CMK (cell line): Measurements from ENCODE around the gene PPP1R27.

Experiments used
- DNase-seq: peaks from one replicate; pipeline ENCODE4 v3.0.0-alpha.2; 2010; ENCODE audit warnings: low read depth

PPP1R27 gene

DNA sequence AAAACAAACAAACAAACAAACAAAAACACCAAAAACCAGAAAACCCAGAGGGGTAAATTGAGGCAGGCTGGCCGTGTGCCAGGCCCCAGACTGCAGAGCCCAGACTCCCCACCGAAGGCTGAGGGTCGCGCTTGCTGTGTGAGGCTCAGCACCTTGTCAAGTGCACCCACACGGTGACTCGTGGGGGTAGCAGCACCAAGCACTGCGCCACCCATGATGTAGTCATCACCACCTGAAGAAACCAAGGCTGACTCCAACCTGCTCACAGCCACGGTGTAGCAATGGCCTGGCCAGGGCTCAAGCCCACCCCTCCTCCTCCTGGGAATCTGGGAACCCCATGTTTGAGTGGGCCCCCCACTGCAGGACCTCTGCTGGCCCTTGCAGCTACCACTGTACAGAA, 13.7 kb downstream of the PPP1R27 start:
- DNase-seq: no peak

DNA sequence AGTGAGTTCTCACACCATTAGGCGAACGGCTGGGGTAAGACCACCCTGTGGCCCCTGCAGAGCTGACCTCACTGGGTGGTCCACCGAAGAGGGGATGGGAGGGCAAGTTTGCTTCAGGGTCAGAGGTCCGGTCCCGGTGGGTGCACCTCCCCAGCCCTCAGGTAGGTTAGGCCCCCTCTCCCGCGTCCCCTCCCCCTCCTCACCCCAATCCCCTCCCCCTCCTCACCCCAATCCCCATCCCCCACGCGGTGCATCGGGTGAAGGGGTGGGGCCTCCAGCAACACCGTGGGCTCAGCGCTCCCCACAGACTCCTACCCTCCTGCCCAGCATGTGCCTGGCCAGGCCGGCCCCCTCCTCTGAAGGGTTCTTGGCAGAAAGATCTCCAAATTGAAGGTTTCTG, 15.1 kb downstream of the PPP1R27 start:
- no peak for DNase-seq

DNA sequence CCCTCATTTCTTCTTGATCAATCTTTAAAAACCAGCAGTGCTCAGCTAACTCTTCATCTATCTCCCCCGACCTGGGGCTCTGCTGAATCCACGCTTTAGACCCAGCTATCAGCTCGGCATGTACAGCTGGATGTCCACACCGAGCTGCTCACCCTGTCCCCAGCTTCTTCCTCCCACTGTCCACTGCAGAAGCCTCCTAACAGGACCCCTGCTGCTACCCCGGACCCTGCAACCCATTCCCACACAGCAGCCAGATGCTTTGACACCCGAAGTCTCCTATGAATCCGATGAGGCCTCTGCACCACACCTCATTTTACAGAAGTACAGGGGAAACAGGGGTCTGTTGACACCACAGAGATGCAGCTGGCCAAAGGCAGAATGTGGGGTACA, 17.1 kb downstream of the PPP1R27 start:
- no peak for DNase-seq

DNA sequence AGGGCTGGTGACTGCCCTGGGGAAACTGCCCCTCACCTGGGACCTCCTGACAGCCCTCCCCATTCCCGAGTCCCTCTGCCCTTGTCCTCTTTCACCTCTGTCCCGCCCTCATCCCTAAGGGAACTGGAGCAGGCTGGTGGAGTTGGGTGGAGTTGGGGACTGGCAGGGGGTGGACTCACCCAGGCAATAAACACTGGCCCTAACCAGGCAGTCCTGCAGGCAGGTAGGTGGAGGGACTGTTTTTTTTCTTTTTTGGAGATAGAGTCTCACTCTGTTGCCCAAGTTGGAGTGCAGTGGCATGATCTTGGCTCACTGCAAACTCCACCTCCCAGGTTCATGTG, 19.2 kb downstream of the PPP1R27 start:
- no peak for DNase-seq

DNA sequence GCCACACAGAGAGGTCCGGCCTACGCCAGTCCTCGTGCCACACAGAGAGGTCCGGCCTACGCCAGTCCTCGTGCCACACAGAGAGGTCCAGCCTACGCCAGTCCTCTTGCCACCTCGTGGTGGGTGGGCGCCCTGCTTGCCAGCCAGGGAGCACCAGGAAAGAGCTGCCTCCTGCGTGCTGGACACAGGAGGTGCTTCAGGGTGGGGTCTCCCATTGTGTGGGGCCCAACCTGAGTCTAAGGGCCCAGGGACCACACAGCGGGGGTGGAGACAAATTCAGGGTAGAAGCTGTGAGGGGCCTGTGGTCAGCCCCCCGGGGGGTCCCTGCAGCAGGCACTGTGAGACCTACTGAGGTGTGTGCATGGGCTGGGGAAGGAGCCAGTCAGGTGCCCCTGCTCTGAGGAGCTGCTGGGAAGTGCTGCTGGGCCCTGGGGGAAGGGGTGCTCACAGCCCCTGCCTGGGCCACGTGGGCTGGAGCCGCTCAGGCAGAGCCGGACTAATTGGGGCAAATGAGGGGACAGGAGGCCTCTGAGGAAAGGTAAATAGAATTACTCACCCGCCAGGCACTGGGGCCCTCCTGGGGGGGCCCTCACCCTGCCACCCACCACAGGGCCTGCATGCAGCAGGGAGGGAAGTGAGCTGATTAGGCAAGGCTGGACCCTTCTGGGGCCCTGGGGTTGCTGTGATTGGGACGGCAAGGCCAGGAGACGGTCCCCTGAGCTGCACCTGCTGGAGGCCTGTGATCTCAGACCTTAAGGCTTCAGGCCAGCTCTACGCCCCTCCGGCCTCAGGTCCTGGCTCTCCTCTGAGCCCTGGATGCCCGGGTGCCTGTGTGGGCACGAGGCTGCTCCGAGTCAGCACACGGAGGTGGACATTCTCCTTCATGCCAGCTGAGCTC, 19.9 kb downstream of the PPP1R27 start:
- DNase-seq: no peak

DNA sequence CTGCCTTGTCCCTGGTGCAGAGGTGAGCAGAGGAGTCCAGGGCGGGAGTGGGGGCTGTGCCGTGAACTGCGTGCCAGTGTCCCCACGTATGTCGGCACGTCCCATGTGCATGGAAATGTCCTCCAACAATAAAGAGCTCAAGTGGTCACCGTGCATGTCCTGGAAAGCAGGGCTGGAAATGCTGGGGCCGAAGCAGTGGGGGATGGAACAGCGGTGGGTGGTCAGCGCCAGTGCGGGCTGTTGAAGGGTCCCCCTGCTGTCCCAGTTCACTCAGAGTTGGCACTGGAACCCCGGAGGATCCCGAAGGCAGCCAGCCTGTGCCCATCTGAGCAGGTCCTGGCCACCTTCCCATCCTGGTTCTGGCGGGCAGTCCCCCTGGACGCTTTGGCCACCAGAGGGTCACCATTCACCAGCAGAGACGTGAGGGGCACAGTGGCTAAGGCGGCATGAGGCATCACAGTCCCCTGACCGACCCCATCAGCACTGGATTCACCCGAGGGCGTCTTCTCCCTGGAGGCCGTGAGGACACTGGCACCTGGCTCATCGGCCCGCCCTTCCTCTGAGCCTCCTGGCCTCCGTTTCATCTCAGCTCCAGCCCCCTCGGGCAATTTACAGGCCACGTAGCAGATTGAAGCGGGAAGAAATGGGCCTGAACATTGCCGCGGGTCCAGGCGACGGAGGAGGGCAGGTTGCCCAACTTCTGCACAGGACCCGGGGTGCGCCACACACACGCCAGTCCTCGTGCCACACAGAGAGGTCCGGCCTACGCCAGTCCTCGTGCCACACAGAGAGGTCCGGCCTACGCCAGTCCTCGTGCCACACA, 20.8 kb downstream of the PPP1R27 start:
- no peak for DNase-seq

DNA sequence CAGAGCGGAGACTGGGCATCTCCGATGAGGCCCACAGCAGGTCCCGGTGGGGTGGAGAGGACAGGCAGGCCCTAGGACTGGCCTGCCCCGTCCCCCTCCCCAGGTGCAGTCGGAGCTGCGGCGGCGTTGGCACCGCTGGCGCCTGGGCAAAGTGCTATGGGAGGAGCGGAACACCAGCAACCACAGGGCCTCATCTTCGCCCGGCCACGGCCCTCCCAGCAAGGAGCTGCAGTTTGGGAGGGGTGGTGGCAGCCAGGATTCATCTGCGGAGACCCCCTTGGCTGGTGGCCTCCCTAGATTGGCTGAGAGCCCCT, 21.5 kb downstream of the PPP1R27 start:
- DNase-seq: no peak

DNA sequence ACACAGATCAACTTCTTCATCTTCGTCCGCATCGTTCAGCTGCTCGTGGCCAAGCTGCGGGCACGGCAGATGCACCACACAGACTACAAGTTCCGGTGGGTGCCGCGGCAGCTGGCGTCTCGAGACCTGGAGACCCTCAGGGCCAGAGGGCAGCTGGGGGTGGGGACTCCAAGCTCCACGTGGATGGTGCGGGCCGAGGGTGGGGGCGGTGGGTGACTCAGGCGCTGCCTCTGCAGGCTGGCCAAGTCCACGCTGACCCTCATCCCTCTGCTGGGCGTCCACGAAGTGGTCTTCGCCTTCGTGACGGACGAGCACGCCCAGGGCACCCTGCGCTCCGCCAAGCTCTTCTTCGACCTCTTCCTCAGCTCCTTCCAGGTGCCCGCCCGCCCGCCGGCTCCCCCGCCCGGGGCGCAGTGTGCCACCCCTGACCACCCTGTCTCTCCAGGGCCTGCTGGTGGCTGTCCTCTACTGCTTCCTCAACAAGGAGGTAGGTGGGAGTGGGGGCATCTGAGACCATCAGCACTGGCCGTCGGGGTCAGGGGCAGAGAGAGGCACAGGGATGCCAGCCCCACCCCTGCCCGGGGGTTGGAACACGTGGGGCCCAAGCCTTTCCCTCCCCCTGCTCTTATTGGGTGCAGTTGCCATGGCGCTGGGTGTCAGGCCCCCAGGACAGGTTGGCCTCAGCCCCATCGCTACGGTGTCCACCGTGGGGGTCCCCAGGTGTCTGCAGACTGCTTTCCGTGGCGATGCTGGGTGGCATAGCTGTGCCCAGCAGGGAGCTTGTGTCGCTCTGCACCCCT, 22.1 kb downstream of the PPP1R27 start:
- DNase-seq: no peak

DNA sequence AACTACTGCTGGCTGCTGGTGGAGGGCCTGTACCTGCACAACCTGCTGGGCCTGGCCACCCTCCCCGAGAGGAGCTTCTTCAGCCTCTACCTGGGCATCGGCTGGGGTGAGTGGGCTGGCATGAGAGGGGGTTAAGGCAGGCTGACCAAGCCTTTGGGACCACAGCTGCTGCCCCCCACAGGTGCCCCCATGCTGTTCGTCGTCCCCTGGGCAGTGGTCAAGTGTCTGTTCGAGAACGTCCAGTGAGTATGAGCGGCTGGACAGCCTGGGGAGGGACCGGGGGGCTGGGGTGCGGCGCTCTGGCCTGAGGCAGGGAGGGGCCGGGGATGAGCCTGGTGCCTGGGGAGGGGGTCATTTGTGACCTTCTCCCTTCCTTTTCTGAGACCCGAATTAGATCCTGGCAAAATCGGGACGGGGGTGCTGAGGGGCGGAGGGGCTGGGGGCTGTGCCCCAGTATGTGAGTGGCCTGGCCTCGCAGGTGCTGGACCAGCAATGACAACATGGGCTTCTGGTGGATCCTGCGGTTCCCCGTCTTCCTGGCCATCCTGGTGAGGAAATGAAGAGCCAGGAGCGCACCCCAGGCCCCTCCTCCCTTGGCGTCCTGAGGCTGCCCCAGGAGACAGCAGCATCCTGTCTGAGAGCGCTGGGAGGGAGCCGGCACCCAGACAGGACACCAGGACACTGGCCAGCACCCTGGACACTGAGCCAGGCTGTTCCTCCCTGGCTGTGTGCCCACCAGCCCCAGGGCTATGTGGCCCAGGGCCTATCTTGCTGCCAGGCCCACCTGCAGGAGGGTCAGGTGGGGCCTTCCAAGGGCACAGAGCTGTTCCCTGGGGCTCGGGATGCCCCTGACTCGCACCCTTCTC, 22.9 kb downstream of the PPP1R27 start:
- no peak for DNase-seq

DNA sequence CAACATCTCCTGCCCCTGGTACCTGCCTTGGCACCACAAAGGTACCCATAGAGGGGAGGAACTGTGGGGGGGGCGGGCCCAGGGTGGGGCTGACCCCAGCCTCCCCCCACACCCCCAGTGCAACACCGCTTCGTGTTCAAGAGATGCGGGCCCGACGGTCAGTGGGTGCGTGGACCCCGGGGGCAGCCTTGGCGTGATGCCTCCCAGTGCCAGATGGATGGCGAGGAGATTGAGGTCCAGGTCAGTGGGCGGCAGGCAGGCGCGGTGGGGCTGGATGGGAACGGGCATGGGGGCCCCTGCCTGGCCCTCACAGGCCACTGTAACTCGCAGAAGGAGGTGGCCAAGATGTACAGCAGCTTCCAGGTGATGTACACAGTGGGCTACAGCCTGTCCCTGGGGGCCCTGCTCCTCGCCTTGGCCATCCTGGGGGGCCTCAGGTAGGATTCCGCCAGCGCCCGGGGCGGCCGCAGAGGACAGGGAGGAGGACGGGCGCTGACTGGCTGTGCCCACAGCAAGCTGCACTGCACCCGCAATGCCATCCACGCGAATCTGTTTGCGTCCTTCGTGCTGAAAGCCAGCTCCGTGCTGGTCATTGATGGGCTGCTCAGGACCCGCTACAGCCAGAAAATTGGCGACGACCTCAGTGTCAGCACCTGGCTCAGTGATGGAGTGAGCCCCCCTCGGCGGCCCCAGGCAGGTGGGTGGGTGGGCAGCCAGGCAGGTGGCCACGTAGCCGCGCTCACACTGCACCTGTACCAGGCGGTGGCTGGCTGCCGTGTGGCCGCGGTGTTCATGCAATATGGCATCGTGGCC, 23.8 kb downstream of the PPP1R27 start:
- no peak for DNase-seq

DNA sequence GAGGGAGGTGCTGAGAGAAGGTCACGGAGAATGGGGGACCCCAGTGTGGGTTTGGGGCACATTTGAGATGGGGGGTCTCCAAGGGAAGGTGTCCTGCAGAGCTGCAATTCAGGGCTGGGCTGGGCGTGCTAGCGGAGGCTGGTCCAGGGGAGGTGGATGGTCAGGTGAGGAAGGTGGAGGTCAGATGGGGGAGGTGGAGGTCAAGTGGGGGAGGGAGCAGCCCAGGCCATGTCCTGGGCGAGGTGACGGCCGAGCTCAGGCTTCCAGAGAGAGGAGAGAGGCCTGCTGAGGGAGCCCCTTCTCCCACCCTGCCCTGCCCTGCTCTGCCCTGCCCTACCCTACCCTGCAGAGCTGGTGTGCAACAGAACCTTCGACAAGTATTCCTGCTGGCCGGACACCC, 24.4 kb downstream of the PPP1R27 start:
- DNase-seq: no peak

DNA sequence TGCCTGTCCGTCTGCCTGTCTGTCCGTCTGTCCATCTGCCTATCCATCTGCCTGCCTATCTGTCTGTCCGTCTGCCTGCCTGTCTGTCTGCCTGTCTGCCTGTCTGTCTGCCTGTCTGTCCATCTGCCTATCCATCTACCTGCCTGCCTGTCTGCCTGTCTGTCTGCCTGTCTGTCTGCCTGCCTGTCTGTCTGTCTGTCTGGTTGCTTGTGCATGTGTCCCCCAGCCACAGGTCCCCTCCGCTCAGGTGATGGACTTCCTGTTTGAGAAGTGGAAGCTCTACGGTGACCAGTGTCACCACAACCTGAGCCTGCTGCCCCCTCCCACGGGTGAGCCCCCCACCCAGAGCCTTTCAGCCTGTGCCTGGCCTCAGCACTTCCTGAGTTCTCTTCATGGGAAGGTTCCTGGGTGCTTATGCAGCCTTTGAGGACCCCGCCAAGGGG, 25.3 kb downstream of the PPP1R27 start:
- no peak for DNase-seq

DNA sequence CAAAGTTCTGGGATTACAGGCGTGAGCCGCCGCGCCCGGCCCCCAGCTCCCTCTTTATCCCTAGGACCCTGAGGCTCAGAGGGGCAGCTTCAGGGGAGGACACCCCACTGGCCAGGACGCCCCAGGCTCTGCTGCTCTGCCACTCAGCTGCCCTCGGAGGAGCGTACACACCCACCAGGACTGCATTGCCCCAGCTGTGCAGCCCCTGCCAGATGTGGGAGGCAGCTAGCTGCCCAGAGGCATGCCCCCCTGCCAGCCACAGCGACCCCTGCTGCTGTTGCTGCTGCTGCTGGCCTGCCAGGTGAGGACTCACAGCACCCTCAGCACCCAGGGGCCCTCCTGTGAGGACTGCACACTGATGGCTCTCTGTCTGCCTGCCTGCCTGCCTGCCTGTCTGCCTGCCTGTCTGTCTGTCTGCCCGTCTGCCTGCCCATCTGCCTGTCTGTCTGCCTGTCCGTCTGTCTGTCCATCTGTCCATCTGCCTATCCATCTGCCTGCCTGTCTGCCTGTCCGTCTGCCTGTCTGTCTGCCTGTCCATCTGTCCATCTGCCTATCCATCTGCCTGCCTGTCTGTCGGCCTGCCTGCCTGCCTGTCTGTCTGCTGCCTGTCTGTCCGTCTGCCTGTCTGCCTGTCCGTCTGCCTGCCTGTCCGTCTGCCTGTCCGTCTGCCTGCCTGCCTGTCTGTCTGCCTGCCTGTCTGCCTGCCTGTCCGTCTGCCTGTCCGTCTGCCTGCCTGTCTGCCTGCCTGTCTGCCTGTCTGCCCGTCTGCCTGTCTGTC, 25.9 kb downstream of the PPP1R27 start:
- no peak for DNase-seq

DNA sequence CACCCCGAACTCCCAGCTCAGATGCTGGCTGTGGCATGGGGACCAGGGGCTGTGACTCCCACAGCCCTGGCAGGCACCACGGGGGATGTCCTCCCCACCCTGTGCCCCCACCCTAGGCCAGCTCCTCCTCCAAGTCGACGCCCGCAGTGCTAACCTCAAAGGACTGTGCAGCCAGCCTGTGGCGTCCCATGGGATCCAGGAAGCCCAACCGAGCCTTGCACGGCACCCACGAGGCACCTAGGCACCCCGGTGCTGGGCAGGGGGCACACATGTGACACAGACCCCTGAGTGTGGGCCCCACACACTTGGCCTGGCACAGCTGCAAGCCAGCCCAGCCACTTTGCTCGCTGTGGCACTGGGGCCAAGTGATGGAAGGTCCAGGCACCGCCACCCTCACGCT, 27.0 kb downstream of the PPP1R27 start:
- no peak for DNase-seq

DNA sequence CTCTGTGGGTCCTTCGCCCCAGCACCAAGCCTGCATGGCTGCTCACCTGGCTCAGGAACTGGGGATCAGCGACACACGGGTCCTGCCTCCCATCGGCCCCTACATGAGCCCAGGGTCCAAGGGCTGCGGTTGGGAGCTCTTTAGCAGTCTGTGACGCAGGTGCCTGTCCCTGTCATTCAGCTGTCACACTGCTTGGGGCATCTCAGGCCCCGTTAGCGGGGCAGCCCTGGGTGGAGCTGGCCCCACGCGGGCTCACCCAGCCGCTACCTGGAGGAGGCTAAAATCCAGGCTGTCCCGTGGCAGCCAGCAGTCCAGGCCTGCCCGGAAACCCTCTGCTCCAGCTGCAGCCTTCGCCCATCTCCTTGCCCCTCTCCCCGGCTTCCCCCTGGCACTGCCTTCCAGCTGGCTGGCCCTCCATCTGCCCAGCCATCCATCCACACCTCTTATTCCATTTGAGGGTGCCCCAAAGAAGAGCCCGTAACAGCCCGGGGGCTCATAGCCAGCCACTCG, 27.6 kb downstream of the PPP1R27 start:
- no peak for DNase-seq

DNA sequence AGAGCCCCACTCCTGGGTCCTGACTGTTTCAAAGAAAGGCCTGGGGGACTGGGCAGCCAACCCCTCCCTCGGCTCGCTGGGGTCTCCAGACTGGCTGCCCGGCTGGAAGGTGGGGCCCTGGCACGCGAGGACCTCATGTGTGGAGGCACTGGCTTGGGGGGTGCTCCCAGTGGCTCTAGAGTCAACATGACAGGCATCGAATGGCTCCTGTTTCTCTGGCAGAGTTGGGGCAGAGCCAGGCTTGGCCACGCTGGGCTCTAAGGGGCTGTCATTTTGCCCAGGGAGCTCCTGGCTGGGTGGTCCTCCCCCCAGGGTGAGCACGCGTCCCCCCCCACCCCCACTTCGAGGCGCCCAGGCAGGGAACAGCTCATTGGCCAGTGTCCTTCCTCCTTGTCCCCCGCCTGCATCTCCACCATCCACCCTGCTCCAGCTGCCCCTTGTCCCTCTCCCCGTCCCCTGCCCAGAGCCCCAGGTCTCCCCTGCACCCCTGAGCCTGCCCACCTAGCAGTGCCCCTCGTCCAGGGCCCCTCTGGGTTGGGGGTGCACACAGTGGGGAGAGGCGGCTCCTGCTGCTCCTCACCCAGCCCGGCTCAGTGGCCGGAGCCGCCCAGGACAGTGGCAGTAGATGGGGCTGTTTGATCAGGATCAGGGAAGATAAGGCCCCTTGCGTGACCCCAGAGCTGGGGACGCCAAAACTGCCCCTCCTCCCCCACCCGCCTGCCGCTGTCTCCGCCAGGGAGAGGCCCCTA, 28.2 kb downstream of the PPP1R27 start:
- no peak for DNase-seq

DNA sequence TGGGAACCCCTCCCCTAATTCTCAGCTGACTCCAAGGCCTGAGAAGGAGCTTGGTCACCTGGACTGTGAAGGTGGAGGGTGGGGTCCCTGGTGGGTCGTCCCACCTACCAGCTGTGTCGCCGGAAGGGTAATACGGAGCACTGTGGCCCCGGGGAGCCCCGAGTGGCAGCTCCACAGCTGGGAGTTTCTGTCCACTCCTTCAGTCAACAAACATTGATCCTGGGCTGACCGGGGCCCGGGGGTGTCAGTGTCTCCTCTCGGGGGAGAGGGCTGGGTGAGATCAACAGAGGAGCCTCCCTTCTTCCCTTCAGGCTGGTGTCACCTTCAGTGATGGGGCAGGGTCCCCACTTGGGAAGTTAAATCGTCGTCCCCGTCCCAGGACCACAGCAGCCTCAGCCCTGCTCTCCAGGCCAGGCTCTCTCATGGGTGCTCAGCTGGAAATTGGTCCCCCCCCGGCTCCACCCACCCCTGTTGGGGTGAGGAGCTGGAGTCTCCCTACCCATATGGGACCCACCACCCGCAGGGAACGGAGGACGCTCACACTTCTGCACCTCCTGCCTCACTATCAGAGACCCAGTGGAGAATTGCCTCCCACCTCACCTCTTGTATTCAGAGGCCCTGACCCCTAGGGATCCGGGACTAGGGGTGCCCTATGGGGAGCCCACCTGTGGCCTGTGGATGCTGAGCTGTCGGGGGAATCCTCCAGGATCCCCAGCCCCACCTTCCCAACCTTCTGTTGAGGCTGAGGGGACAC, 29.0 kb downstream of the PPP1R27 start:
- no peak for DNase-seq
